VCaP (cell line): Measurements from ENCODE around the gene TMEM186.

Experiments used
- H3K27ac ChIP-seq: fragments of 450-650 bp; 2 replicates; pipeline ENCODE4 v1.5.1; 2017
- TF ChIP-seq, protein P1 (sequence below): fragments of 450-650 bp; conservative IDR thresholded peaks from 2 replicates; pipeline ENCODE4 v1.5.1; 2017; ENCODE audit warnings: mild to moderate bottlenecking, moderate library complexity

The TMEM186 gene

GRCh38 chr16:8764525-8765250 is 32.8 kb downstream of the TMEM186 start:
- TF ChIP-seq, protein P1, sequence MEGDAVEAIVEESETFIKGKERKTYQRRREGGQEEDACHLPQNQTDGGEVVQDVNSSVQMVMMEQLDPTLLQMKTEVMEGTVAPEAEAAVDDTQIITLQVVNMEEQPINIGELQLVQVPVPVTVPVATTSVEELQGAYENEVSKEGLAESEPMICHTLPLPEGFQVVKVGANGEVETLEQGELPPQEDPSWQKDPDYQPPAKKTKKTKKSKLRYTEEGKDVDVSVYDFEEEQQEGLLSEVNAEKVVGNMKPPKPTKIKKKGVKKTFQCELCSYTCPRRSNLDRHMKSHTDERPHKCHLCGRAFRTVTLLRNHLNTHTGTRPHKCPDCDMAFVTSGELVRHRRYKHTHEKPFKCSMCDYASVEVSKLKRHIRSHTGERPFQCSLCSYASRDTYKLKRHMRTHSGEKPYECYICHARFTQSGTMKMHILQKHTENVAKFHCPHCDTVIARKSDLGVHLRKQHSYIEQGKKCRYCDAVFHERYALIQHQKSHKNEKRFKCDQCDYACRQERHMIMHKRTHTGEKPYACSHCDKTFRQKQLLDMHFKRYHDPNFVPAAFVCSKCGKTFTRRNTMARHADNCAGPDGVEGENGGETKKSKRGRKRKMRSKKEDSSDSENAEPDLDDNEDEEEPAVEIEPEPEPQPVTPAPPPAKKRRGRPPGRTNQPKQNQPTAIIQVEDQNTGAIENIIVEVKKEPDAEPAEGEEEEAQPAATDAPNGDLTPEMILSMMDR: no peak
- H3K27ac ChIP-seq: no peak overlapping the region

- TF ChIP-seq, protein P1: no peak
- no peak overlapping the region for H3K27ac ChIP-seq
Observed at GRCh38 chr16:8763899-8764298, 33.5 kb downstream of the TMEM186 start.

DNA sequence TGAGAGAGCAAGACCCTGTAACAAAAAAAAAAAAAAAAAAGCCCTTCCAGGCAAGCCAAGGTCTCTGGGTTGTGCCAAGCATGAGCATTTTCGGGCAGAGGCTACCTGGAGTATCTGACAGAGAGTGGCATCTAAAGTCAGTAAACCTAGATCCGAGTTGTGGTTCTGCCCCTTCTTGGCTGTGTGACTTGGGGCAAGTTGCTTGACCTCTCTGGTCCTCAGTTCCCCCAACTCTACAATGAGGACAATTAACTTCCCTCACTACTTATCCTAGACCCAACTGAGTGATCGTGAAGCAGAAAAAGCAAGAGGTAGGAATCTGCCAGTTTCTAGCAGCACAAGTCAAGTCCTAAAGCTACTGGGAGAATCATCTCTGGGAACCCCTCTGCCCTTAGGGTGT is 34.4 kb downstream of the TMEM186 start:
- TF ChIP-seq, protein P1: no peak
- no peak overlapping the region for H3K27ac ChIP-seq

GRCh38 chr16:8762254-8762653 is 35.2 kb downstream of the TMEM186 start:
- H3K27ac ChIP-seq: no peak overlapping the region

DNA sequence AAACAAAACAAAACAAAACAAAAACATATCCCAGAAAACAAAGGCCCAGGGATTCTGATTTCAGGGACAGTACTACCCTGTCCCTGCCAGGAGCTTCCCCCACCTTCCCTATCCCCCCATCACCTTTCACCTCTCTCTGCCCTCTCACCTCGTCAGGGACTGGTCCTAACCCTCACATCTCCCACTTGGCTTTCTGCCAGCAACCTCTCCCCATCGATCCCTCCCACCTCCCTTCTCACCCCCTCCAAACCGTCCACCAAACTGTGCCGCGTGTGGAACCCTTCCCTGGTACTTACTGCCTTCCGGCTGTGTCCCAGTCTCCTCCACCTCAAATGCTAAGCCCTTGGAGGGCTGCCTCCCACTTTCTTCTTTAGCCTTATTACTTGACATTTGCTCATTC is 36.4 kb downstream of the TMEM186 start:
- H3K27ac ChIP-seq: no peak overlapping the region
- TF ChIP-seq, protein P1: no peak

More at GRCh38 chr16:8762254-8762653, 35.2 kb downstream of the TMEM186 start:
- TF ChIP-seq, protein P1: no peak

- TF ChIP-seq, protein P1: no peak
- no peak overlapping the region for H3K27ac ChIP-seq
Observed at GRCh38 chr16:8760021-8760420, 37.4 kb downstream of the TMEM186 start.

- TF ChIP-seq, protein P1: no peak
- H3K27ac ChIP-seq: no peak overlapping the region
Observed at GRCh38 chr16:8758022-8758421, 39.4 kb downstream of the TMEM186 start.
